Retinal pigment epithelial cell (primary cell): ENCODE results near the gene TERC.
"Not testable (repeated sequence)": the region's sequence is repeated elsewhere in the genome, so short reads cannot be mapped to it uniquely, and the experiment has no call there.

Experiments
- DNase-seq: peaks from one replicate; pipeline ENCODE4 v3.0.0-alpha.2; 2010; ENCODE audit warnings: low read depth
- H3K4me3 ChIP-seq: 2 replicates; pipeline ENCODE4 v1.5.1; 2011; ENCODE audit warnings: mild to moderate bottlenecking, low read length, control low read depth, moderate library complexity
- TF ChIP-seq, protein P1 (sequence below): conservative IDR thresholded peaks from 2 replicates; pipeline ENCODE4 v1.5.1; 2011; ENCODE audit warnings: low read depth, low read length, control low read depth, inconsistent platforms

The TERC gene

DNA sequence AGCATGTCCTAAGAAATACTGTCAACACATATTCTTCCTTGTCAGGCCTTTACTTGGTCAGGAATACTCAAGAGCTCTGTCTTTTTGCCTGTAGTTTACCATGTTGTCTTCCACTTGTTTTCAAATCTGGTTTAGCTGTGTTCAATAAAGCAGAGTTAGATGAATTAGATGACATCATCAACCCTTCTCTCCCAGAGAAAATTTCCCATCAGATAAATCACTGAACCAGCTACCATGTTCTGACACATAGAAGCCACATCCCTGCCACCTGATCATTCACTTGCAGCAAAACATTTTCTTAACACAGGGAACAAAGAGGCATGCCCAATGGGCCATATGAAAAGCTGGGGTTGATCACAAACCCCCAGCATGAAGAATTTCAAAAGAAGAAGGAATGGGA is 42.1 kb downstream of the TERC start:
- DNase-seq: no peak
- TF ChIP-seq, protein P1, sequence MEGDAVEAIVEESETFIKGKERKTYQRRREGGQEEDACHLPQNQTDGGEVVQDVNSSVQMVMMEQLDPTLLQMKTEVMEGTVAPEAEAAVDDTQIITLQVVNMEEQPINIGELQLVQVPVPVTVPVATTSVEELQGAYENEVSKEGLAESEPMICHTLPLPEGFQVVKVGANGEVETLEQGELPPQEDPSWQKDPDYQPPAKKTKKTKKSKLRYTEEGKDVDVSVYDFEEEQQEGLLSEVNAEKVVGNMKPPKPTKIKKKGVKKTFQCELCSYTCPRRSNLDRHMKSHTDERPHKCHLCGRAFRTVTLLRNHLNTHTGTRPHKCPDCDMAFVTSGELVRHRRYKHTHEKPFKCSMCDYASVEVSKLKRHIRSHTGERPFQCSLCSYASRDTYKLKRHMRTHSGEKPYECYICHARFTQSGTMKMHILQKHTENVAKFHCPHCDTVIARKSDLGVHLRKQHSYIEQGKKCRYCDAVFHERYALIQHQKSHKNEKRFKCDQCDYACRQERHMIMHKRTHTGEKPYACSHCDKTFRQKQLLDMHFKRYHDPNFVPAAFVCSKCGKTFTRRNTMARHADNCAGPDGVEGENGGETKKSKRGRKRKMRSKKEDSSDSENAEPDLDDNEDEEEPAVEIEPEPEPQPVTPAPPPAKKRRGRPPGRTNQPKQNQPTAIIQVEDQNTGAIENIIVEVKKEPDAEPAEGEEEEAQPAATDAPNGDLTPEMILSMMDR: no peak
- H3K4me3 ChIP-seq: no peak overlapping the region

DNA sequence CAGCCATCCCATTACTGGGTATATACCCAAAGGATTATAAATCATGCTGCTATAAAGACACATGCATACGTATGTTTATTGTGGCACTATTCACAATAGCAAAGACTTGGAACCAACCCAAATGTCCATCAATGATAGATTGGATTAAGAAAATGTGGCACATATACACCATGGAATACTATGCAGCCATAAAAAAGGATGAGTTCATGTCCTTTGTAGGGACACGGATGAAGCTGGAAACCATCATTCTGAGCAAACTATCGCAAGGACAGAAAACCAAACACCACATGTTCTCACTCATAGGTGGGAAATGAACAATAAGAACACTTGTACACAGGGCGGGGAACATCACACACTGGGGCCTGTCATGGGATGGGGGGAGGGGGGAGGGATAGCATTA is 46.4 kb downstream of the TERC start:
- H3K4me3 ChIP-seq, DNase-seq: not testable (repeated sequence)
